Choroid plexus epithelial cell (primary cell): Measurements from ENCODE around the gene LCLAT1.
"Not testable (repeated sequence)": the region's sequence is repeated elsewhere in the genome, so short reads cannot be mapped to it uniquely, and the experiment has no call there.

ENCODE experiments used
- DNase-seq: peaks from one replicate; pipeline ENCODE4 v3.0.0-alpha.2; 2010; ENCODE audit warnings: low read depth
- H3K4me3 ChIP-seq: 2 replicates; pipeline ENCODE4 v1.5.1; 2011; ENCODE audit warnings: low read depth, mild to moderate bottlenecking, control low read depth, low read length, moderate library complexity
- CTCF ChIP-seq: conservative IDR thresholded peaks from 2 replicates; pipeline ENCODE4 v1.5.1; 2011; ENCODE audit warnings: low read depth, mild to moderate bottlenecking, control low read depth, inconsistent platforms, low read length, moderate library complexity

The LCLAT1 gene

GRCh38 chr2:30464544-30465170, 17.6 kb downstream of the LCLAT1 start:
- TF ChIP-seq CTCF: no peak
- H3K4me3 ChIP-seq: no peak overlapping the region
- no peak for DNase-seq

GRCh38 chr2:30465171-30465545, 18.1 kb downstream of the LCLAT1 start:
- no peak for DNase-seq
- H3K4me3 ChIP-seq: no peak overlapping the region
- no peak for TF ChIP-seq CTCF

GRCh38 chr2:30466216-30466615, 19.2 kb downstream of the LCLAT1 start:
- DNase-seq: no peak
- no peak for TF ChIP-seq CTCF
- H3K4me3 ChIP-seq: no peak overlapping the region

GRCh38 chr2:30467062-30467826, 20.2 kb downstream of the LCLAT1 start:
- not testable (repeated sequence) for DNase-seq, H3K4me3 ChIP-seq

GRCh38 chr2:30470426-30470825, 23.4 kb downstream of the LCLAT1 start:
- DNase-seq: no peak
- H3K4me3 ChIP-seq: no peak overlapping the region
- TF ChIP-seq CTCF: no peak

- TF ChIP-seq CTCF: no peak
- DNase-seq: peak; percentile 14
Observed at GRCh38 chr2:30472326-30472725, 25.3 kb downstream of the LCLAT1 start.

GRCh38 chr2:30475542-30475941, 28.5 kb downstream of the LCLAT1 start:
- no peak for TF ChIP-seq CTCF
- peak; percentile 13 for DNase-seq
- no peak overlapping the region for H3K4me3 ChIP-seq

More at GRCh38 chr2:30472326-30472725, 25.3 kb downstream of the LCLAT1 start:
- H3K4me3 ChIP-seq: no peak overlapping the region
